Measurements from ENCODE around the gene UMAD1. TPM values are rescaled to one million over a fixed set of nuclear protein-coding genes. Genes with fewer than 3 reads are reported as not detected.
A peak's percentile ranks its signal among the peaks of the same experiment; 100 is the strongest.

UMAD1 gene
- total RNA-seq, 2 experiments from 2014 or later: 11.0 to 15.3 TPM

- ATAC-seq (ENCODE audit: poor library complexity): no peak
- POLR2A ChIA-PET: no interaction called here
- CTCF ChIA-PET: no interaction called here
- H3K9me3 Mint-ChIP-seq: no peaks in the 10 kb centered on the region
- no peaks in the 10 kb centered on the region for H3K36me3 ChIP-seq (ENCODE audit: insufficient read depth, low read length)
- no peaks in the 10 kb centered on the region for H3K36me3 Mint-ChIP-seq (ENCODE audit: low read depth)
- H3K27ac ChIP-seq (ENCODE audit: low read depth in 1 of 2, low read length in 2 of 2): no peak overlapping the region
- peak in 2 of 14 experiments; percentile 13 to 24 for DNase-seq
- H3K27me3 ChIP-seq (ENCODE audit: control insufficient read depth in 1 of 2, insufficient read depth in 2 of 2, low read length in 2 of 2): no peaks in the 10 kb centered on the region
- intact Hi-C loops (cut with DNase I, micrococcal nuclease): no loop called here
- TF ChIP-seq, protein P1, sequence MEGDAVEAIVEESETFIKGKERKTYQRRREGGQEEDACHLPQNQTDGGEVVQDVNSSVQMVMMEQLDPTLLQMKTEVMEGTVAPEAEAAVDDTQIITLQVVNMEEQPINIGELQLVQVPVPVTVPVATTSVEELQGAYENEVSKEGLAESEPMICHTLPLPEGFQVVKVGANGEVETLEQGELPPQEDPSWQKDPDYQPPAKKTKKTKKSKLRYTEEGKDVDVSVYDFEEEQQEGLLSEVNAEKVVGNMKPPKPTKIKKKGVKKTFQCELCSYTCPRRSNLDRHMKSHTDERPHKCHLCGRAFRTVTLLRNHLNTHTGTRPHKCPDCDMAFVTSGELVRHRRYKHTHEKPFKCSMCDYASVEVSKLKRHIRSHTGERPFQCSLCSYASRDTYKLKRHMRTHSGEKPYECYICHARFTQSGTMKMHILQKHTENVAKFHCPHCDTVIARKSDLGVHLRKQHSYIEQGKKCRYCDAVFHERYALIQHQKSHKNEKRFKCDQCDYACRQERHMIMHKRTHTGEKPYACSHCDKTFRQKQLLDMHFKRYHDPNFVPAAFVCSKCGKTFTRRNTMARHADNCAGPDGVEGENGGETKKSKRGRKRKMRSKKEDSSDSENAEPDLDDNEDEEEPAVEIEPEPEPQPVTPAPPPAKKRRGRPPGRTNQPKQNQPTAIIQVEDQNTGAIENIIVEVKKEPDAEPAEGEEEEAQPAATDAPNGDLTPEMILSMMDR (IDR thresholded peaks at IDR 0.05): no peak
- H3K4me1 Mint-ChIP-seq (ENCODE audit: low read depth): peaks cover 43% of the 10 kb centered on the region
- peak overlapping the region; percentile 38 for H3K4me3 Mint-ChIP-seq
- no peak overlapping the region for H3K4me3 ChIP-seq (ENCODE audit: low read length)
- H3K9me3 ChIP-seq (ENCODE audit: control insufficient read depth in 1 of 2, insufficient read depth in 1 of 2, low read length in 2 of 2): no peaks in the 10 kb centered on the region
- peaks cover 8% of the 10 kb centered on the region for H3K4me1 ChIP-seq (ENCODE audit: insufficient read depth, low read length)
- no peak overlapping the region for H3K27ac Mint-ChIP-seq
- no peaks in the 10 kb centered on the region for H3K27me3 Mint-ChIP-seq
These were observed 283.3 kb downstream of the UMAD1 start for GRCh38 chr7:7923818-7924217.

- no peaks in the 10 kb centered on the region for H3K9me3 ChIP-seq (ENCODE audit: control insufficient read depth in 1 of 2, insufficient read depth in 1 of 2, low read length in 2 of 2)
- ATAC-seq (ENCODE audit: poor library complexity): no peak
- intact Hi-C loops (cut with DNase I, micrococcal nuclease): no loop called here
These were observed 283.8 kb downstream of the UMAD1 start for GRCh38 chr7:7924303-7924702.

More at GRCh38 chr7:7924303-7924702, 283.8 kb downstream of the UMAD1 start:
- H3K27me3 ChIP-seq (ENCODE audit: control insufficient read depth in 1 of 2, insufficient read depth in 2 of 2, low read length in 2 of 2): no peaks in the 10 kb centered on the region
- H3K4me3 Mint-ChIP-seq: peak overlapping the region; percentile 38
- peaks cover 8% of the 10 kb centered on the region for H3K4me1 ChIP-seq (ENCODE audit: insufficient read depth, low read length)
- no peak for DNase-seq
- H3K27me3 Mint-ChIP-seq: no peaks in the 10 kb centered on the region
- H3K27ac Mint-ChIP-seq: no peak overlapping the region
- POLR2A ChIA-PET: no interaction called here
- no peaks in the 10 kb centered on the region for H3K36me3 ChIP-seq (ENCODE audit: insufficient read depth, low read length)
- peaks cover 43% of the 10 kb centered on the region for H3K4me1 Mint-ChIP-seq (ENCODE audit: low read depth)
- CTCF ChIA-PET: no interaction called here
- H3K27ac ChIP-seq (ENCODE audit: low read depth in 1 of 2, low read length in 2 of 2): no peak overlapping the region
- TF ChIP-seq, protein P1 (IDR thresholded peaks at IDR 0.05): no peak
- no peaks in the 10 kb centered on the region for H3K9me3 Mint-ChIP-seq
- no peaks in the 10 kb centered on the region for H3K36me3 Mint-ChIP-seq (ENCODE audit: low read depth)
- no peak overlapping the region for H3K4me3 ChIP-seq (ENCODE audit: low read length)

Other genes starting within 250 kb of the UMAD1 start
- gene COL28A1, start 104.9 kb upstream of the UMAD1 start, total RNA-seq: under 1 TPM in 1 of 2 experiments, not detected in 1; 0.22 TPM
- gene MIOS, start 73.9 kb upstream of the UMAD1 start, total RNA-seq: 10 to 100 TPM; 30.8 to 33.3 TPM
- 10 to 100 TPM; 32.9 to 36.5 TPM for gene RPA3, start 77.9 kb downstream of the UMAD1 start, total RNA-seq

All from CD4-positive, alpha-beta T cell (primary cell).